Thyroid gland (tissue), 4 donors: Measurements from ENCODE around the gene RNF144A.

Experiments
- POLR2A ChIP-seq, 2 donors: fragments of 450-650 bp; IDR thresholded peaks; one replicate each; pipeline ENCODE4 v1.6.1; 2017; ENCODE audit warnings: antibody characterized with exemption in 2 of 2, mild to moderate bottlenecking in 2 of 2, moderate library complexity in 1 of 2
- TF ChIP-seq, protein P1 (sequence below), 6 experiments: fragments of 200-600 bp in 3 of 6; fragments of 450-650 bp in 3 of 6; sonication (generic) in 3 of 6; IDR thresholded peaks; one replicate each; pipeline ENCODE4 v1.5.1; 2016 to 2019; ENCODE audit warnings: antibody characterized with exemption in 6 of 6, mild to moderate bottlenecking in 2 of 6, inconsistent platforms in 1 of 6, moderate library complexity in 1 of 6

DNA sequence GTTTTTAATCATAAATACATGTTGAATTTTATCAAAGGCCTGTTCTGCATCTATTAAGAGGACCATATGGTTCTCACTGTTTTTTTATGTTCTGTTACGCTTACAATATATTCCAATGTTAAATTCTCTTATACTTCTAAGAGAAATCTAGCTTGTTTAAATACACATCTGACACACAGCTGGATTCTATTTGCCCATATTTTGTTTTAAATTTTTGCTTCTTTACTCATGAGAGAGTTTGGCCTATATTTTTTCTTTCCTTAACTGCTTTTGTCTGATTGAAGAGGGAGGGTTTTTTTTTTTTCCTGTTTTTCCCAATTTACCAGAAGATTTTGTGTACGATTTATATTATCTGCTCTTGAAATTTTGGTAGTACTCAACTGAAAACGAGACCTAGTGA is 34.9 kb downstream of the RNF144A start:
- TF ChIP-seq, protein P1, sequence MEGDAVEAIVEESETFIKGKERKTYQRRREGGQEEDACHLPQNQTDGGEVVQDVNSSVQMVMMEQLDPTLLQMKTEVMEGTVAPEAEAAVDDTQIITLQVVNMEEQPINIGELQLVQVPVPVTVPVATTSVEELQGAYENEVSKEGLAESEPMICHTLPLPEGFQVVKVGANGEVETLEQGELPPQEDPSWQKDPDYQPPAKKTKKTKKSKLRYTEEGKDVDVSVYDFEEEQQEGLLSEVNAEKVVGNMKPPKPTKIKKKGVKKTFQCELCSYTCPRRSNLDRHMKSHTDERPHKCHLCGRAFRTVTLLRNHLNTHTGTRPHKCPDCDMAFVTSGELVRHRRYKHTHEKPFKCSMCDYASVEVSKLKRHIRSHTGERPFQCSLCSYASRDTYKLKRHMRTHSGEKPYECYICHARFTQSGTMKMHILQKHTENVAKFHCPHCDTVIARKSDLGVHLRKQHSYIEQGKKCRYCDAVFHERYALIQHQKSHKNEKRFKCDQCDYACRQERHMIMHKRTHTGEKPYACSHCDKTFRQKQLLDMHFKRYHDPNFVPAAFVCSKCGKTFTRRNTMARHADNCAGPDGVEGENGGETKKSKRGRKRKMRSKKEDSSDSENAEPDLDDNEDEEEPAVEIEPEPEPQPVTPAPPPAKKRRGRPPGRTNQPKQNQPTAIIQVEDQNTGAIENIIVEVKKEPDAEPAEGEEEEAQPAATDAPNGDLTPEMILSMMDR (IDR thresholded peaks at IDR 0.05), result no peak
- no peak for TF ChIP-seq POLR2A (IDR thresholded peaks at IDR 0.05)
